ENCODE data around the gene FHIT.

DNA sequence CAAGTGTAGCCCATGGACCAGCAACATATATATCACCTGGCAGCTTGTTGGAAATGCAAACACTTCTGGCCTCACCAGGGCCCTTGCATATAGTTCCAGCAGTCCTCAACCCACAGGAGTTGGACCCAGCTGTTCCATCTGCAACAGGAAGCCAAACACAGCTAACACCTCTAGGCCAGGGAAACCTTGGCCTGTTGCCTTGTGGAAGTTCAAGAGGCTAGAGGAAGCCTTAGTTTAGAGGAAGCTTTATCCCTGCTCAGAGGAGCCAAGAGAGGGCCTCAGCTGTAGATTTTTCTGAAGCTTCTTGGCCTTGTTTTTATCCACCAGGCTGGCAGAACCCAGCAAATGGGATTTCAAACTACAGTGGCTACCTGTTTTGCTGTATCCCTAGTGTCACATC lies 11.4 kb downstream of the FHIT start:
- TF ChIP-seq GATA2 (IDR thresholded peaks at IDR 0.05; ENCODE audit: low read depth, low read length) (no peak), GATA3 (IDR thresholded peaks at IDR 0.05; ENCODE audit: low read depth, low read length) (no peak)

All from SH-SY5Y (cell line).